Breast epithelium (tissue), 3 donors: ENCODE measurements around the gene FAM117B.

Experiments used
- POLR2AphosphoS5 ChIP-seq, 3 donors: sonication (generic); formaldehyde crosslinking; IDR thresholded peaks; one replicate each; pipeline ENCODE4 v1.6.1; 2017; ENCODE audit warnings: antibody characterized with exemption in 3 of 3
- TF ChIP-seq, protein P1 (sequence below), 3 donors: fragments of 450-650 bp; IDR thresholded peaks; one replicate each; pipeline ENCODE4 v1.5.1; 2016 to 2017; ENCODE audit warnings: antibody characterized with exemption in 3 of 3, mild to moderate bottlenecking in 3 of 3, moderate library complexity in 3 of 3

DNA sequence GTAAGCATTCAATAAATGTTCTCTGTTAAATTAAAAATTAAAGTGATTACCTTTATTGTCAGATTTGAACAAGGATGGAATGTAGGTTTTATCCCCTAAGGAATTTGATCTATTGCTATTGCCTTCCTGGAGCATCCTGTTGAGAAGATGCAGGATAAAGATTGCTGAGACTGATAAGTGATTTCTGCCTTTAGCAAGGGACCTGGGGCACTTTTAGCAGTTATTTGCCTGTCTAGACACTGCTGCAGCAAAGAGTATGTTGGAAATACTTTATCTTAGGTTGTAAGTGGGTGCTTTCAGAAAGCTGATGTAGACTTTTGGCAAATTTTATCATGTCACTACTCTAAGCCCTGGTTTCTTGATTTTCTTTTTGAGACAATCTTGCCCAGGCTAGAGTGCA is 69.5 kb downstream of the FAM117B start:
- TF ChIP-seq, protein P1, sequence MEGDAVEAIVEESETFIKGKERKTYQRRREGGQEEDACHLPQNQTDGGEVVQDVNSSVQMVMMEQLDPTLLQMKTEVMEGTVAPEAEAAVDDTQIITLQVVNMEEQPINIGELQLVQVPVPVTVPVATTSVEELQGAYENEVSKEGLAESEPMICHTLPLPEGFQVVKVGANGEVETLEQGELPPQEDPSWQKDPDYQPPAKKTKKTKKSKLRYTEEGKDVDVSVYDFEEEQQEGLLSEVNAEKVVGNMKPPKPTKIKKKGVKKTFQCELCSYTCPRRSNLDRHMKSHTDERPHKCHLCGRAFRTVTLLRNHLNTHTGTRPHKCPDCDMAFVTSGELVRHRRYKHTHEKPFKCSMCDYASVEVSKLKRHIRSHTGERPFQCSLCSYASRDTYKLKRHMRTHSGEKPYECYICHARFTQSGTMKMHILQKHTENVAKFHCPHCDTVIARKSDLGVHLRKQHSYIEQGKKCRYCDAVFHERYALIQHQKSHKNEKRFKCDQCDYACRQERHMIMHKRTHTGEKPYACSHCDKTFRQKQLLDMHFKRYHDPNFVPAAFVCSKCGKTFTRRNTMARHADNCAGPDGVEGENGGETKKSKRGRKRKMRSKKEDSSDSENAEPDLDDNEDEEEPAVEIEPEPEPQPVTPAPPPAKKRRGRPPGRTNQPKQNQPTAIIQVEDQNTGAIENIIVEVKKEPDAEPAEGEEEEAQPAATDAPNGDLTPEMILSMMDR (IDR thresholded peaks at IDR 0.05), result no peak
- no peak for TF ChIP-seq POLR2AphosphoS5 (IDR thresholded peaks at IDR 0.05)
